SK-N-SH (cell line): Measurements from ENCODE around the gene LOXHD1. TPM values are rescaled to one million over a fixed set of nuclear protein-coding genes. Genes with fewer than 3 reads are reported as not detected.

Source experiments
- CTCF ChIA-PET: fragments of 300-600, 350-600 bp; formaldehyde crosslinking; extraction: SDS; loops from one replicate; lab custom pipeline; 2021; lab: Yijun Ruan, JAX
- POLR2A ChIA-PET: fragments of 350-600 bp; sonication (Branson Sonifier 250); formaldehyde crosslinking; extraction: SDS; loops from one replicate; lab custom pipeline; 2020; ENCODE audit warnings: antibody characterized with exemption, inconsistent platforms; lab: Yijun Ruan, JAX
- DNase-seq: peaks from one replicate; pipeline ENCODE4 v3.0.0; 2012
- H2AFZ ChIP-seq: fragments of 200-600 bp; sonication (generic); 2 replicates; pipeline ENCODE4 v1.8.1; 2016; ENCODE audit warnings: antibody characterized with exemption, mild to moderate bottlenecking, low read depth
- H3F3A ChIP-seq: fragments of 200-600 bp; sonication (generic); replicated peaks from 2 replicates; pipeline ENCODE3; 2016; ENCODE audit warnings: antibody characterized with exemption, mild to moderate bottlenecking; ENCODE audit not compliant: insufficient read depth
- H3K27ac ChIP-seq, 2 experiments: fragments of 200-500 bp in 1 of 2; fragments of 200-600 bp in 1 of 2; sonication (Bioruptor generic) in 1 of 2; sonication (generic), shearing (Covaris generic) in 1 of 2; 2 replicates each; pipeline versions ENCODE4 v1.5.1 to v1.6.1; 2014 to 2016; ENCODE audit warnings: low read depth in 2 of 2, inconsistent platforms in 1 of 2, low read length in 1 of 2, mild to moderate bottlenecking in 1 of 2, mixed read lengths in 1 of 2
- H3K27me3 ChIP-seq: fragments of 200-600 bp; sonication (generic), shearing (Covaris generic); 2 replicates; pipeline ENCODE4 v1.6.1; 2016; ENCODE audit warnings: mixed run types; ENCODE audit not compliant: insufficient read depth
- H3K36me3 ChIP-seq, 2 experiments: fragments of 200-500 bp in 1 of 2; fragments of 200-600 bp in 1 of 2; sonication (Bioruptor generic) in 1 of 2; sonication (generic) in 1 of 2; replicated peaks in 1 of 2; 2 replicates each; pipeline versions ENCODE3 to v1.5.1; 2014 to 2016; ENCODE audit warnings: low read length in 1 of 2, mild to moderate bottlenecking in 1 of 2; ENCODE audit not compliant: insufficient read depth in 2 of 2, control insufficient read depth in 1 of 2
- H3K4me1 ChIP-seq, 2 experiments: fragments of 200-500 bp in 1 of 2; fragments of 200-600 bp in 1 of 2; sonication (Bioruptor generic) in 1 of 2; sonication (generic), shearing (Covaris generic) in 1 of 2; 2 replicates each; pipeline versions ENCODE4 v1.5.1 to v1.6.1; 2014 to 2016; ENCODE audit warnings: low read depth in 1 of 2, low read length in 1 of 2, mixed run types in 1 of 2; ENCODE audit not compliant: insufficient read depth in 2 of 2, control insufficient read depth in 1 of 2
- H3K4me2 ChIP-seq: fragments of 200-600 bp; sonication (generic), shearing (Covaris generic); 2 replicates; pipeline ENCODE4 v1.6.1; 2017; ENCODE audit warnings: mixed run types
- H3K4me3 ChIP-seq, 2 experiments: fragments of 200-500 bp in 1 of 2; fragments of 200-600 bp in 1 of 2; sonication (Bioruptor generic) in 1 of 2; sonication (generic), shearing (Covaris generic) in 1 of 2; 2 replicates each; pipeline versions ENCODE4 v1.5.1 to v1.8.1; 2014 to 2016; ENCODE audit warnings: low read depth in 2 of 2, inconsistent platforms in 1 of 2, low read length in 1 of 2, mild to moderate bottlenecking in 1 of 2, mixed read lengths in 1 of 2, moderate library complexity in 1 of 2
- H3K79me2 ChIP-seq: fragments of 200-600 bp; sonication (generic); 2 replicates; pipeline ENCODE4 v1.8.1; 2017; ENCODE audit warnings: mild to moderate bottlenecking; ENCODE audit not compliant: insufficient read depth
- H3K9ac ChIP-seq: fragments of 200-600 bp; sonication (generic); 2 replicates; pipeline ENCODE4 v1.6.1; 2017; ENCODE audit warnings: mixed run types
- H3K9me2 ChIP-seq: fragments of 200-600 bp; sonication (generic); 2 replicates; pipeline ENCODE4 v1.6.1; 2017; ENCODE audit warnings: mixed run types
- H3K9me3 ChIP-seq: fragments of 200-600 bp; sonication (generic); 2 replicates; pipeline ENCODE4 v1.6.1; 2017; ENCODE audit warnings: mixed run types, mild to moderate bottlenecking, moderate library complexity
- H4K20me1 ChIP-seq: fragments of 200-600 bp; sonication (generic); 2 replicates; pipeline ENCODE4 v1.6.1; 2017; ENCODE audit warnings: mild to moderate bottlenecking, mixed run types; ENCODE audit not compliant: insufficient read depth
- GATA2 ChIP-seq: sonication (generic); formaldehyde crosslinking; IDR thresholded peaks from 2 replicates; pipeline ENCODE4 v1.5.0; 2020; ENCODE audit warnings: mild to moderate bottlenecking, missing genetic modification reagents
- MEF2A ChIP-seq: IDR thresholded peaks from 2 replicates; pipeline ENCODE4 v1.4.0; 2012; ENCODE audit warnings: low read depth, borderline replicate concordance
- MXI1 ChIP-seq: IDR thresholded peaks from 2 replicates; pipeline ENCODE4 v1.6.1; 2012; ENCODE audit warnings: mild to moderate bottlenecking, low read depth, low read length, improper control_type of control experiment
- RAD21 ChIP-seq: IDR thresholded peaks from 2 replicates; pipeline ENCODE4 v1.6.1; 2012; ENCODE audit warnings: mild to moderate bottlenecking, low read length
- RCOR1 ChIP-seq: fragments of 150-350 bp; IDR thresholded peaks from 2 replicates; pipeline ENCODE4 v1.6.1; 2017; ENCODE audit warnings: antibody characterized with exemption, low read length
- YY1 ChIP-seq: IDR thresholded peaks from 2 replicates; pipeline ENCODE4 v1.4.0; 2012; ENCODE audit warnings: low read depth, mild to moderate bottlenecking
- WGBS: methylation state at CpG from one replicate; pipeline ENCODE4 v1.1.6; 2017; ENCODE audit warnings: low lambda C conversion rate; 5-methylcytosine and 5-hydroxymethylcytosine counted together
- polyA plus RNA-seq, 3 experiments: library from polyadenylated mRNA; depleted of rRNA; stranded (reverse); fragments of >200 nt; gene quantifications; 2 replicates each; pipeline ENCODE4 v1.2.3, GENCODE V29; 2012
- TF ChIP-seq, protein P1 (sequence below): IDR thresholded peaks from 2 replicates; pipeline ENCODE4 v1.4.0; 2012; ENCODE audit warnings: low read depth
- TF ChIP-seq, protein P2 (sequence below): IDR thresholded peaks from 2 replicates; pipeline ENCODE4; 2012
- TF ChIP-seq, protein P3 (sequence below): fragments of 200-600 bp; sonication (generic); IDR thresholded peaks from 2 replicates; pipeline ENCODE4 v1.6.1; 2017; ENCODE audit warnings: antibody characterized with exemption, mild to moderate bottlenecking, moderate library complexity
- TF ChIP-seq, protein P4 (sequence below): IDR thresholded peaks from 2 replicates; pipeline ENCODE4 v1.4.0; 2012; ENCODE audit warnings: low read depth, borderline replicate concordance

The LOXHD1 gene
- polyA plus RNA-seq, 1 of the 3 experiments (the other 2 are of a cell fraction) = not detected

DNA sequence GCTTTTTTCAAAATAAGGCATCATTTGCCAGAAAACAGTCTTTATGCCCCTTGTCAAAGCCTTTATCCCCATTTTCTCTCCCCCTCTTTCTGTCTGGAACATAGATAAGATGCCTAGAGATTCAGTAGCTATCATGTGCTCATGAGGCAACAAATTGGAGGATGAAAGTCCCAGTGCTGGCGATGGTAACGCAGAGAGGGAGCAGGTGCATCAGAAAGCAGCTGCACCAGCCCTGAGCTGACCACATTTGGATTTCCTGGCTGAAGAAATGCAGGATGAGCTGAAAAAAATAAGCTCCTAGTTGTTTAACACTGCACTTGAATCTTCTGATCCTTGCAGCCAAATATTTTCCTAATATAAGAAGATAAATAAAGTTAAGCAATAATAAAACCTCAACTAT, 48.0 kb downstream of the LOXHD1 start:
- no peaks in the 10 kb centered on the region for H3K9me2 ChIP-seq
- H3K27ac ChIP-seq = no peak overlapping the region
- no peaks in the 10 kb centered on the region for H3K36me3 ChIP-seq
- ChIA-PET CTCF (interaction anchor here (0.8 to 1.7 kb wide), 5 partner anchors 9 to 454 kb away, joined by 3 to 6 read pairs (median 4); a partner anchor contains a TSS), POLR2A (no interaction called here)
- no peak overlapping the region for H2AFZ ChIP-seq
- H3K79me2 ChIP-seq = no peaks in the 10 kb centered on the region
- no peak overlapping the region for H3K4me2 ChIP-seq
- no peaks in the 10 kb centered on the region for H3K4me1 ChIP-seq
- no peaks in the 10 kb centered on the region for H3F3A ChIP-seq
- no peak overlapping the region for H3K9ac ChIP-seq
- H4K20me1 ChIP-seq = no peaks in the 10 kb centered on the region
- no peak overlapping the region for H3K4me3 ChIP-seq
- TF ChIP-seq, protein P1, sequence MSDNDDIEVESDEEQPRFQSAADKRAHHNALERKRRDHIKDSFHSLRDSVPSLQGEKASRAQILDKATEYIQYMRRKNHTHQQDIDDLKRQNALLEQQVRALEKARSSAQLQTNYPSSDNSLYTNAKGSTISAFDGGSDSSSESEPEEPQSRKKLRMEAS = no peak
- no peak for TF ChIP-seq GATA2 (CRISPR knock-in tag)
- TF ChIP-seq, protein P2, sequence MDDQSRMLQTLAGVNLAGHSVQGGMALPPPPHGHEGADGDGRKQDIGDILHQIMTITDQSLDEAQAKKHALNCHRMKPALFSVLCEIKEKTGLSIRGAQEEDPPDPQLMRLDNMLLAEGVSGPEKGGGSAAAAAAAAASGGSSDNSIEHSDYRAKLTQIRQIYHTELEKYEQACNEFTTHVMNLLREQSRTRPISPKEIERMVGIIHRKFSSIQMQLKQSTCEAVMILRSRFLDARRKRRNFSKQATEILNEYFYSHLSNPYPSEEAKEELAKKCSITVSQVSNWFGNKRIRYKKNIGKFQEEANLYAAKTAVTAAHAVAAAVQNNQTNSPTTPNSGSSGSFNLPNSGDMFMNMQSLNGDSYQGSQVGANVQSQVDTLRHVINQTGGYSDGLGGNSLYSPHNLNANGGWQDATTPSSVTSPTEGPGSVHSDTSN = no peak
- TF ChIP-seq, protein P3, sequence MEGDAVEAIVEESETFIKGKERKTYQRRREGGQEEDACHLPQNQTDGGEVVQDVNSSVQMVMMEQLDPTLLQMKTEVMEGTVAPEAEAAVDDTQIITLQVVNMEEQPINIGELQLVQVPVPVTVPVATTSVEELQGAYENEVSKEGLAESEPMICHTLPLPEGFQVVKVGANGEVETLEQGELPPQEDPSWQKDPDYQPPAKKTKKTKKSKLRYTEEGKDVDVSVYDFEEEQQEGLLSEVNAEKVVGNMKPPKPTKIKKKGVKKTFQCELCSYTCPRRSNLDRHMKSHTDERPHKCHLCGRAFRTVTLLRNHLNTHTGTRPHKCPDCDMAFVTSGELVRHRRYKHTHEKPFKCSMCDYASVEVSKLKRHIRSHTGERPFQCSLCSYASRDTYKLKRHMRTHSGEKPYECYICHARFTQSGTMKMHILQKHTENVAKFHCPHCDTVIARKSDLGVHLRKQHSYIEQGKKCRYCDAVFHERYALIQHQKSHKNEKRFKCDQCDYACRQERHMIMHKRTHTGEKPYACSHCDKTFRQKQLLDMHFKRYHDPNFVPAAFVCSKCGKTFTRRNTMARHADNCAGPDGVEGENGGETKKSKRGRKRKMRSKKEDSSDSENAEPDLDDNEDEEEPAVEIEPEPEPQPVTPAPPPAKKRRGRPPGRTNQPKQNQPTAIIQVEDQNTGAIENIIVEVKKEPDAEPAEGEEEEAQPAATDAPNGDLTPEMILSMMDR = no peak
- WGBS = 74% methylated on average over 2 of the region's 2 CpGs
- no peak for DNase-seq
- H3K27me3 ChIP-seq = no peaks in the 10 kb centered on the region; the same call in 1 of the 2 replicates
- H3K9me3 ChIP-seq = no peaks in the 10 kb centered on the region

DNA sequence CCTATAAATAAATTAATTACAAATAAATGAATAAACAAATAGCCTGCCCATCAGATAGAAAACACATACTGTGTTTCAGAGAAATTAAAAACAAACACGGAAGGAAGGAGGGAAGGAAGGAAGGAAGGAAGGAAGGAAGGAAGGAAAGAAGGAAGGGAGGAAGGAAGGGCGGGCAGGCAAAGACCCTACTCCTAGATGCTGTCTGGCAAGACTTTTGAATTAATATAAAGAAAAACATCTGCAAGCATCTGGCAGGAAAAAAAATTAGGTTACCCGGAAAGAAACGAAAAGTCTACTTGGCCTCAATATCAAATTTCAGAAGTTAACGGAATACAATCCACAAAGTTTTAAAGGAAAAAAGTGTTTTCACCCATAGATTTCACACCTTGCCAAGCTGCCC, 49.1 kb downstream of the LOXHD1 start:
- Histone ChIP-seq H3K9ac (no peak overlapping the region), H3K4me1 (no peaks in the 10 kb centered on the region), H3K4me2 (no peak overlapping the region), H3K27me3 (no peaks in the 10 kb centered on the region; the same call in 1 of the 2 replicates), H3K27ac (no peak overlapping the region), H3K9me2 (no peaks in the 10 kb centered on the region), H3K79me2 (no peaks in the 10 kb centered on the region), H3K36me3 (no peaks in the 10 kb centered on the region), H3F3A (no peaks in the 10 kb centered on the region), H3K9me3 (no peaks in the 10 kb centered on the region), H2AFZ (no peak overlapping the region), H4K20me1 (no peaks in the 10 kb centered on the region), H3K4me3 (no peak overlapping the region)
- TF ChIP-seq, protein P1 = no peak
- TF ChIP-seq, protein P2 = no peak
- TF ChIP-seq RAD21 (no peak), RCOR1 (no peak), MXI1 (no peak), MEF2A (no peak), YY1 (no peak)
- TF ChIP-seq, protein P4, sequence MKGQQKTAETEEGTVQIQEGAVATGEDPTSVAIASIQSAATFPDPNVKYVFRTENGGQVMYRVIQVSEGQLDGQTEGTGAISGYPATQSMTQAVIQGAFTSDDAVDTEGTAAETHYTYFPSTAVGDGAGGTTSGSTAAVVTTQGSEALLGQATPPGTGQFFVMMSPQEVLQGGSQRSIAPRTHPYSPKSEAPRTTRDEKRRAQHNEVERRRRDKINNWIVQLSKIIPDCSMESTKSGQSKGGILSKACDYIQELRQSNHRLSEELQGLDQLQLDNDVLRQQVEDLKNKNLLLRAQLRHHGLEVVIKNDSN = no peak
- ChIA-PET CTCF (interaction anchor here (1.1 to 1.4 kb wide), 2 partner anchors 51 to 456 kb away, joined by 3 to 6 read pairs; no protein-coding TSS in a partner anchor), POLR2A (no interaction called here)
- no peak for DNase-seq
- WGBS = 58% methylated on average over 5 of the region's 5 CpGs
